GM12801 (cell line): ENCODE data around the gene NT5C1A.
A peak's percentile ranks its signal among the peaks of the same experiment; 100 is the strongest.

Experiments used
- TF ChIP-seq, protein P1 (sequence below): IDR thresholded peaks from one replicate; pipeline ENCODE4 v1.5.1; 2011; ENCODE audit warnings: control low read depth; ENCODE audit not compliant: insufficient read length; ENCODE audit errors: extremely low read depth

NT5C1A gene

DNA sequence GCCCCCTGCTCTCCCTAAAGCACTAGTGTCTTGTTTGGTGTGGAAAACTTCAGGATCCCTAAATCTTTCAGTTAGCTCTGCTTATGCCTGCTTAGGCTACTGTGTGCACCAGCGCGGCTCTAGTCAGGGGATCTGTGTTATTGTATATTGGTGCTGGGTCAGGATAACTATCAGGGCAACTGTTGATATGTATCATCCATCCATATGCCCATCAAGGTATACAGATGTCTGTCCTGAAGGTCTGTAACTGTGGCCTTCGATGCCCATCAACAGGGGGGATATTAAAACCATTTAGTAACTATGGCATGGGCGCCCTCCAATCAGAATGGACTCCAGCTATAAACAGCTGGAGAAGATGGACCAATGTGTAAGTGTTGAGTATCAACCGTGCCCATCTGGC is 12.4 kb downstream of the NT5C1A start:
- TF ChIP-seq, protein P1, sequence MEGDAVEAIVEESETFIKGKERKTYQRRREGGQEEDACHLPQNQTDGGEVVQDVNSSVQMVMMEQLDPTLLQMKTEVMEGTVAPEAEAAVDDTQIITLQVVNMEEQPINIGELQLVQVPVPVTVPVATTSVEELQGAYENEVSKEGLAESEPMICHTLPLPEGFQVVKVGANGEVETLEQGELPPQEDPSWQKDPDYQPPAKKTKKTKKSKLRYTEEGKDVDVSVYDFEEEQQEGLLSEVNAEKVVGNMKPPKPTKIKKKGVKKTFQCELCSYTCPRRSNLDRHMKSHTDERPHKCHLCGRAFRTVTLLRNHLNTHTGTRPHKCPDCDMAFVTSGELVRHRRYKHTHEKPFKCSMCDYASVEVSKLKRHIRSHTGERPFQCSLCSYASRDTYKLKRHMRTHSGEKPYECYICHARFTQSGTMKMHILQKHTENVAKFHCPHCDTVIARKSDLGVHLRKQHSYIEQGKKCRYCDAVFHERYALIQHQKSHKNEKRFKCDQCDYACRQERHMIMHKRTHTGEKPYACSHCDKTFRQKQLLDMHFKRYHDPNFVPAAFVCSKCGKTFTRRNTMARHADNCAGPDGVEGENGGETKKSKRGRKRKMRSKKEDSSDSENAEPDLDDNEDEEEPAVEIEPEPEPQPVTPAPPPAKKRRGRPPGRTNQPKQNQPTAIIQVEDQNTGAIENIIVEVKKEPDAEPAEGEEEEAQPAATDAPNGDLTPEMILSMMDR: no peak

GRCh38 chr1:39659110-39659509 is 12.8 kb downstream of the NT5C1A start:
- TF ChIP-seq, protein P1: no peak

DNA sequence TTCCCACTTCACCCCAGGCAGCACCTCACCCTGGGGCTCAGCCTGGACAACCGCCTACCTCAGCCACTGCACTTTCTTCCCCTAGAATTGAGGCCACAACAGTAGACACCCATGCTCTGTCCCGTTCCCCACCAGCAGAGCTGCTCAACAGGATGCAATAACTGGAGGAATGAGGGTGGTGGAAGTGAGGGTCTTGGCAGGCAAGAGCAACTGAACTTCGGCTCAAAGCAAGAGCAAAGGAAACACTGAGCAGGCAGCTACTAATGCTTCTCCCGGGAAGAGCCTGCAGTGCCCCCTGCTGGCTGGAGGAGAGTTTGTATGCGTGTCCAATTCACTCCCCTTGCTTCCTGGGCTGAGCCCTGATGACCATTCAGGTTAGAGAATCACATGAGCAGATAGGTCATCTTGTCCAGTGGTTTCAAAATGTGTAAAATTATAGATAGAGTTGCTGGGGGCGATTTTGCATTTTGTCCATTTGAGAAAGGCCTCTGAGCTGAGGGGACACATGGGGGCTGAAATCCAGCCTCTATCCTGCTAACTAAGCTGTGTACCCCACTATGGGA is 13.9 kb downstream of the NT5C1A start:
- TF ChIP-seq, protein P1: peak; percentile 81

DNA sequence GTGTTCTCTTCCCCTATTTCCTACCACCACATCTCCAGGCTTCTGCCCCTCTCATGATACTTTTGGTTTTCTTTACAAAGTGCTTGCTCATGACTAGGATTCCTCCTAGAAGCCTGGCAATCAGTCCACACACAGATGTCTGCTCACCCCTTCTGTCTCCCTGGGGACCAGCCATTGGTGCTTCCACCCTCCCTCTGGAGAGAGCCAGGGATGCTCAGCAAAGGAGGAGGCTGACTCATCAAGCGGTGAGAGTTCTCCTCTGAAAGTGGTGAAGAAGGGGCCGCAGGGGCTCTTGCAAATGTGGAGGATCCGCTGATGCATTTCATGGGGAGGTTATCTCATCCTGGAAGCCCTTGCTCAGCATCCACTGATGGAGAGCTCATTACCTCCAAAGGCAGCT is 14.5 kb downstream of the NT5C1A start:
- TF ChIP-seq, protein P1: no peak

DNA sequence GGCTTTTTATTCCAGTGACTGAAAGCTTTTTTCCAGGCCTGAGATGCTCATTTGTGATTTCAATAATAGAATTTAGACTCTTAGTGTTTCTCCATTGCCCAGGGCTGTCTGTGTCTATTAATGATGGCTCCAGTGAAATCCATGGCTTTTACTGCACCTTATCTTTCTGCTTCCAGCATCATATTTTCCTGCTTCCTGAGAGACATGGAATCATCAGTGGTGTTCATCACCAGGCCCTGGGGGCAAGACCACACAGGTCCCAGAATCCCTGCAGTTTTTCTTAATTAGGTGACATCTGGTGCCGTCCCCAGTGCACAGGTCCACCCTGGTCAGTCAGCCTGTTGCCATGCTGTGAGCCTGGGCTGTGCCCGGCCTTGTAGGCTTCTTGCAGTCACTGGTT is 15.5 kb downstream of the NT5C1A start:
- TF ChIP-seq, protein P1: no peak

GRCh38 chr1:39655578-39656268 is 16.2 kb downstream of the NT5C1A start:
- TF ChIP-seq, protein P1: no peak

- TF ChIP-seq, protein P1: no peak
Observed at GRCh38 chr1:39654291-39654690, 17.6 kb downstream of the NT5C1A start.
